Suppressor macrophage treated with lipopolysaccharide for 4 hours (primary cell): ENCODE data around the gene PLEK2.

Experiments used
- DNase-seq: peaks from one replicate; pipeline ENCODE4 v3.0.0-alpha.2; 2020

The PLEK2 gene

GRCh38 chr14:67395876-67396189, 16.1 kb downstream of the PLEK2 start:
- DNase-seq, result no peak

GRCh38 chr14:67395086-67395875, 16.7 kb downstream of the PLEK2 start:
- DNase-seq, result no peak

GRCh38 chr14:67393689-67394088, 18.3 kb downstream of the PLEK2 start:
- DNase-seq, result no peak

DNA sequence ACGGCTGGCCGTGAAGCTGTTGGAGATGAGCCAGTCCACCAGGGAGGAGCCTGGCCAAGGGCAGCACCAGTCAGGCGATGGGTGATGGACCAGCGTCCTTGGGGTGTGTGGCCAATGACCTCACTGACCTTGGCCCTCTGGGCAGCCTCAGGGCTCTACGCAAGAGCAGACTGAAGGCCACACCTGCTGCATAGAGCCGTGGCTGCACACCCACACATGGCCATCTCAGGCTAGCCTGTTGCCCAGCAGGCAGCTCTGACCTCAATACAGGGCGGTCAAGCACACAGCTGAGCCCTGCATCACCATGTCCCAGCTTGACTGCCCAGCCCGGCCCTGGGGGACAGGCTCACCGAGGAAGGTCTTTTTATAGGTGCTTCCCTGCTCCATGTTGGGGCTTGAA, 19.2 kb downstream of the PLEK2 start:
- no peak for DNase-seq

- no peak for DNase-seq
Observed at GRCh38 chr14:67392123-67392522, 19.8 kb downstream of the PLEK2 start.

- DNase-seq, result no peak
Observed at GRCh38 chr14:67391268-67391667, 20.7 kb downstream of the PLEK2 start.

DNA sequence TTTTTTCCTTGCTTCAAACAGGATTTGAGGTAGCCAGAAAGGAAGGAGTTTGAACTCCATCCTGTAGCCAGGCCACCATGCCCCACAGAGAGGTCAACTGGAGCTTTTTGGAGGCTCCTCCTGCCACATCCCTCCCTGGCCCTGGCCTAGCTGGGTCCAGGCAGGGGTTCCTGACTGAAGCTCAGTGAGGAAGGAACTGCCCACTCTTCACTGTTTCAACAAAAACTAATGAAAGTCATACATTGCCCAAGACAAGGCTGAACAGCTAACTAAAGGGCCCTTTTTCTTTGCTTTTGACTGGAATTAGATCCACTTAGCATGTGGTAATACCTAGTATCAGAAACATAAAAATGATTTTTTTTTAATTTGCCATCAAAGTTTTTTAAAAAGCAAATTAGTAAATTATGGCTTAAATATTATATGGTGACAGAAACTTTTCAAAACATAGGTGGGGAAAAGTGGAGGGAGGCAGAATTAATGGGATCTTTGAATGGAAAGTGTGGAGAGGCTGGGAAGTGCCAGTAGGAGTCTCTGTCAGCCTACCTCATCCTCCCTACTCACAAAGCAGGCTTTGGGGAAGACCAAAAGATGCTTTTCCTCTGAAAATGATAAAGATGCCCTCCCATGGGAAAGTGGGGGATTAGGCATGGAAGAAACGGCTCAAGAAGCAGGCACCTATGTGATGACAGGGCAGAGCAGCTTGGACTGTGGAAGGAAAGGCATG, 22.0 kb downstream of the PLEK2 start:
- peak; percentile 26 for DNase-seq

- DNase-seq, result no peak
Observed at GRCh38 chr14:67389275-67389674, 22.7 kb downstream of the PLEK2 start.

GRCh38 chr14:67387195-67387594, 24.8 kb downstream of the PLEK2 start:
- no peak for DNase-seq

DNA sequence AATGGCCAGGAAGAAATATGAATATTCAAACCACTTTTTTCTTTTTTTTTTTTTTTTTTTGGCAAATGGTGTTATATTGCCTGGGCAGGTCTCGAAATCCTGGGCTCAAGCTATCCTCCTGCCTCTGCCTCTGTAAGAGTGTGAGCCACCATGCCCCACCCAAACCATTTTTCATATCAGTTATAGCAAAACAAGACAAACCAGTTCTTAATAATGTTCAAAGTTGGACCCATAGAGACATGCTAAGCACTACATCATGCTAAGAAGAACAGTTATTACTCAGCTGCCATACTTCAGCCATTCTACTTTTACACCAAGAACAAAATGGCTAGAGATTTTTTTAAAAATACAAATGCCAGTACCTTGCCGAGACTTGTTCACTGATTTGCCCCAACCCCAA, 26.3 kb downstream of the PLEK2 start:
- no peak for DNase-seq

GRCh38 chr14:67385120-67385519, 26.8 kb downstream of the PLEK2 start:
- no peak for DNase-seq

GRCh38 chr14:67377916-67378315, 34.0 kb downstream of the PLEK2 start:
- DNase-seq, result peak; percentile 36

DNA sequence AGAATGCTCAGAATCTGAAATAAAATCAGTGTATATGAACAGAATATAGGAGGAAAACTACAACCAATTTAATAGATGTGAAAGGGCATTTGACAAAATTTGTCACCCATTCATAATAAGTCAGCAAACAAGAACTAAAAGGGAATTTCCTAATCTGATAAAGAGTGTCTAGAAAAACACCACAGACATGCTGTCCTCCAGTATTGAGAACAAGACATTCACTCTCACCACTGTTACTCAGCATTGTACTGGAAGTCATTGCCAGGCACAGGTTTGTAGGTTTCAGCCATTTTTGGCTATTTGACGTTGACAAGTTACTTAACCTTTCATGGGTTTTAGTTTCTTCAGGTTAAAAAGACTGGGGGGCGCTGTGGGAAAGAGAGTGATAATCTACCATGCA, 38.6 kb downstream of the PLEK2 start:
- DNase-seq, result no peak

DNA sequence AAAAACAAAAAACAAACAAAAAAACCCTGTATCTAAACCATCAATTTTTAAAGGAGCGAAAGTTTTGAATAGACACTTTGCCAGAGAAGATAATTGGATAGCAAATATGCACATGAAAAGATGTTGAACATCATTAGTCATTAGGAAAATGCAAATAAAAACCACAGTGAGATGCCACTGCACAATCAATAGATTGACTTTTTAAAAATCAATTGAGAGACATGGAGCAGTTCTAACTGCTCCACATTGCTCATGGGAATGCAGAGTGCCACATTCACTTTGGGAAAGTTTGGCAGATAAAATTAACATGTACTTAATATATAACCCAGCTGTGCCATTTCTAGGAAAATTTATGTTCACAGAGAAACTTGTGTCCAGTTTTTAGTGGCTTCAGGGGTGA, 39.1 kb downstream of the PLEK2 start:
- DNase-seq, result no peak

DNA sequence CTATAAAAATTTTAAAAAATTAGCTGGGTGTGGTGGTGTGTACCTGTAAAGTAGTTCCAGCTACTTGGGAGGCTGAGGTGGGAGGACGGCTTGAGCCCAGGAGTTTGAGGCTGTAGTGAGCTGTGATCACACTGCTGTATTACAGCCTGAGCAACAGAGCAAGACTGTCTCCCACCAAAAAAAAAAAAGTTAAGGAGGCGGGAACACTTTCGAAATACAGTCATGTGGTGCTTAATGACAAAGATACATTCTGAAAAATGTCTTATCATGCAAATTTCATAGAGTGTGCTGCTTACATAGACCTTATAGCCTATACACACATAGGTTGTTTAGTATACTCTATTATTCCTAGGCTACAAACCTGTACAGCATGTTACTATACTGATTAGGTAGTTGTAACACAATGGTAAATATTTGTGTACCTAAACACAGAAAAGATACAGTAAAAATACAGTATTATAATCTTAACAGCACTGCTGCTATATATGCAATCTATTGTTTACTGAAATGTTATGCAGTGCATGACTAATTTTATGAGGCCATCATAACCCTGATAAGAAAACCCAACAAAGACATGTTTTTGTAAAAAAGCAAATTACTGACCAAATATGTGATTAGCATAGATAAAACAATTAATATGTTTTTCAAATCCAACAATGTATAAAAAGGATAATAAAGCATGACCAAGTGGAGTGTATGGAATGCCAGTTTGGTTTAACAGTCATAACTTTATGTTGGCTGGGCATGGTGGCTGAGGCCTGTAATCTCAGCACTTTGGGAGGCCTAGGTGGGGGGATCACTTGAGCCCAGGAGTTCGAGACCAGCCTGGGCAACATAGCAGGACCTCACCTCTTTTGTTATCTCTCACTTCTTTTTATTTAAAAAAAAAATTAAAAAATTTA, 40.5 kb downstream of the PLEK2 start:
- DNase-seq, result peak; percentile 39

DNA sequence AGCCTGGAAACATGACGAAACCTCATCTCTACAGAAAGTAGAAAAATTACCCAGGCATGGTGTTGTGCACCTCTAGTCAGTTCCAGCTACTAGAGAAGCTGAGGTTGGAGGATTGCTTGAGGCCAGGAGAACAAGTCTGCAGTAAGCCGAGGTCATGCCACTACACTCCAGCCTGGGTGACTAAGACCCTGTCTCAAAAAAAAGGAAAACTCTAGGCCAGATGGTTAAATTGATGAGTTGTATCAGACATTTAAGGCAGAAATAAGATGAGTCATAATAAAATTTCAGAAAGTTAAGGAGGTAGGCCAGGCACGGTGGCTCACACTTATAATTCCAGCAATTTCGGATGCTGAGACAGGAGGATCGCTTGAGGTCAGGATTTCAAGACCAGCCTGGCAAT, 41.1 kb downstream of the PLEK2 start:
- no peak for DNase-seq

GRCh38 chr14:67365476-67365875, 46.5 kb downstream of the PLEK2 start:
- DNase-seq, result no peak

GRCh38 chr14:67360470-67361206, 51.3 kb downstream of the PLEK2 start:
- DNase-seq, result no peak

GRCh38 chr14:67359775-67360469, 52.0 kb downstream of the PLEK2 start, which contains the start of the genes ATP6V1D and EIF2S1:
Gene ATP6V1D (minus strand): TSS chr14:67359804. CDS start chr14:67359698, 106 bp downstream.
Gene EIF2S1 (plus strand): TSS chr14:67360328. CDS start chr14:67364768, 4,440 bp downstream.
- DNase-seq, result peak; percentile 100

GRCh38 chr14:67358924-67359774, 52.8 kb downstream of the PLEK2 start:
- DNase-seq, result peak; percentile 19

DNA sequence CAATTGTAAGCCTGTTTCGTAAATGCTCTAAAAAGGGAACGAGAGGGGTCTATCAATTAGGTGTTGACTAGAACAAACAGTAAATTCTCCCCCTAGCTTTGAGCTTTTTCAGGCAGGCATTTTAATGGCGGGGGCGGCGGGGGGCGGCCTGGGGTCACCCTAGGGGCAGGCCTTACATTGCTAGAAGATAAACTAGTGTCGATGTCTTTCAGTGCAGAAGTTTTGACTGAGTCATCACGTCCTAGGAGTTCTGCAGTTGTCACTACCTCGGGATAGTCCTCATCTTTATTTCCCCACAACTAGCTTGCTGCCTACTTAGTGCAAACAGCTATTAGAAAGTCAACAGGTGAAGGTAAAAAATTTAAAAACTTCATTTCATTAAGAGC, 54.0 kb downstream of the PLEK2 start:
- DNase-seq, result peak; percentile 33
